HepG2 (cell line): ENCODE data around the gene STX10. TPM values are rescaled to one million over a fixed set of nuclear protein-coding genes. Genes with fewer than 3 reads are reported as not detected.
A peak's percentile ranks its signal among the peaks of the same experiment; 100 is the strongest.

Experiments
- GABPA ChIP-seq, 2 experiments: IDR thresholded peaks; 2 replicates each; pipeline ENCODE4 v1.6.1; 2011 to 2016; ENCODE audit warnings: low read depth in 2 of 2, low read length in 1 of 2, missing biosample characterization in 1 of 2, missing genetic modification characterization in 1 of 2
- KLF13 ChIP-seq: sonication (generic); formaldehyde crosslinking; IDR thresholded peaks from 2 replicates; pipeline ENCODE4 v1.4.0; 2020; ENCODE audit warnings: mild to moderate bottlenecking, missing genetic modification reagents
- KMT2B ChIP-seq: IDR thresholded peaks from 2 replicates; pipeline ENCODE4 v1.6.1; 2016; ENCODE audit warnings: missing genetic modification reagents, missing compliant biosample characterization
- MXI1 ChIP-seq: IDR thresholded peaks from 3 replicates; pipeline ENCODE4 v1.6.1; 2012; ENCODE audit warnings: low read depth, low read length, inconsistent platforms, borderline replicate concordance
- TRIM22 ChIP-seq: fragments of 450-650 bp; IDR thresholded peaks from 2 replicates; pipeline ENCODE4 v1.6.1; 2017
- ZBTB49 ChIP-seq: sonication (generic); formaldehyde crosslinking; IDR thresholded peaks from 2 replicates; pipeline ENCODE4 v1.4.0; 2020; ENCODE audit warnings: missing genetic modification reagents, borderline replicate concordance
- ZBTB7A ChIP-seq: sonication (generic); formaldehyde crosslinking; IDR thresholded peaks from 2 replicates; pipeline ENCODE4 v1.8.0; 2022; ENCODE audit warnings: mild to moderate bottlenecking, missing genetic modification reagents
- ZFP91 ChIP-seq: sonication (generic); formaldehyde crosslinking; IDR thresholded peaks from 2 replicates; pipeline ENCODE4 v1.9.0; 2022; ENCODE audit warnings: missing genetic modification reagents, mild to moderate bottlenecking, borderline replicate concordance
- ZKSCAN1 ChIP-seq: fragments of 150-350 bp; IDR thresholded peaks from 2 replicates; pipeline ENCODE4 v1.6.1; 2014; ENCODE audit warnings: low read length
- ZNF281 ChIP-seq: sonication (generic); formaldehyde crosslinking; IDR thresholded peaks from 2 replicates; pipeline ENCODE4 v1.4.0; 2020; ENCODE audit warnings: missing genetic modification reagents, borderline replicate concordance
- ZNF337 ChIP-seq: sonication (generic); formaldehyde crosslinking; IDR thresholded peaks from 2 replicates; pipeline ENCODE4 v1.5.1; 2020; ENCODE audit warnings: missing genetic modification reagents, low read depth, mild to moderate bottlenecking, borderline replicate concordance
- ZNF432 ChIP-seq: sonication (generic); formaldehyde crosslinking; IDR thresholded peaks from 2 replicates; pipeline ENCODE4 v1.5.0; 2020; ENCODE audit warnings: missing genetic modification reagents, mild to moderate bottlenecking, borderline replicate concordance
- ZNF574 ChIP-seq: sonication (generic); formaldehyde crosslinking; IDR thresholded peaks from 2 replicates; pipeline ENCODE4 v1.4.0; 2020; ENCODE audit warnings: missing genetic modification reagents
- ZNF644 ChIP-seq: IDR thresholded peaks from 2 replicates; pipeline ENCODE4 v1.6.1; 2016; ENCODE audit warnings: low read depth
- ZNF766 ChIP-seq: sonication (generic); formaldehyde crosslinking; IDR thresholded peaks from 2 replicates; pipeline ENCODE4 v1.5.0; 2020; ENCODE audit warnings: missing genetic modification reagents, borderline replicate concordance
- ZSCAN21 ChIP-seq: sonication (generic); formaldehyde crosslinking; IDR thresholded peaks from 2 replicates; pipeline ENCODE4 v1.8.0; 2022; ENCODE audit warnings: mild to moderate bottlenecking, missing genetic modification reagents, moderate library complexity, borderline replicate concordance
- ZSCAN9 ChIP-seq: IDR thresholded peaks from 2 replicates; pipeline ENCODE4 v1.6.1; 2016; ENCODE audit warnings: borderline replicate concordance
- polyA plus RNA-seq, 8 experiments: library from polyadenylated mRNA; depleted of rRNA in 3 of 8; stranded (reverse) in 7 of 8; unstranded in 1 of 8; fragments of >200 nt; fragmentation: Illumina TruSeq in 4 of 8; extraction: Trizol in 4 of 8; gene quantifications; 2 replicates each; pipeline versions ENCODE4 v1.2.1 to v1.2.3, GENCODE V29; 2011 to 2016; ENCODE audit warnings: low read depth in 4 of 8, missing spikeins in 1 of 8, mixed read lengths in 1 of 8; ENCODE audit not compliant: insufficient read depth in 1 of 8
- total RNA-seq, 5 experiments: library from RNA; depleted of rRNA; stranded (reverse); fragments of >200 nt; fragmentation: Illumina TruSeq; extraction: Trizol; gene quantifications; 2 replicates each; pipeline ENCODE4 v1.2.3, GENCODE V29; 2016; ENCODE audit warnings: low read depth in 1 of 5

Gene STX10
- total and polyA plus RNA-seq, 2 of the 13 experiments (the other 11 are each of a cell fraction or from before 2014, with no cell fraction given) = 47.9 to 66.4 TPM

- TF ChIP-seq ZSCAN21 (CRISPR knock-in tag) (no peak), MXI1 (peak; percentile 20; the same call in 1 of the 3 replicates), ZKSCAN1 (no peak), TRIM22 (no peak), ZBTB49 (CRISPR knock-in tag) (no peak), ZNF281 (CRISPR knock-in tag) (peak; percentile 28; the same call in 1 of the 2 replicates), ZBTB7A (0 out of 2 replicates have a peak, but pooled peaks have one; percentile 17), KMT2B (CRISPR knock-in tag) (no peak), ZSCAN9 (CRISPR knock-in tag) (no peak), KLF13 (CRISPR knock-in tag) (no peak), ZNF574 (CRISPR knock-in tag) (peak; percentile 43; the same call in 1 of the 2 replicates), ZFP91 (CRISPR knock-in tag) (peak; percentile 67; the same call in 1 of the 2 replicates), ZNF644 (CRISPR knock-in tag) (0 out of 2 replicates have a peak, but pooled peaks have one; percentile 37), GABPA (IDR thresholded peaks at IDR 0.05; ENCODE audit: low read depth, low read length) (no peak), GABPA (CRISPR knock-in tag; IDR thresholded peaks at IDR 0.05; ENCODE audit: low read depth) (peak; percentile 42; the same call in 1 of the 2 replicates), ZNF337 (no peak), ZNF766 (no peak), ZNF432 (no peak)
Observed at GRCh38 chr19:13190781-13191540, 40.8 kb upstream of the STX10 start (continued).
